Nasal cavity respiratory epithelium epithelial cell of viscerocranial mucosa (primary cell): ENCODE measurements around the gene OR7A5. TPM values are rescaled to one million over a fixed set of nuclear protein-coding genes. Genes with fewer than 3 reads are reported as not detected.

Experiments
- total RNA-seq: library from RNA; depleted of rRNA; stranded (reverse); fragments of >200 nt; gene quantifications from 2 replicates; pipeline ENCODE4 v1.2.3, GENCODE V29; 2014

The OR7A5 gene
- not detected in 2 replicates for total RNA-seq

DNA sequence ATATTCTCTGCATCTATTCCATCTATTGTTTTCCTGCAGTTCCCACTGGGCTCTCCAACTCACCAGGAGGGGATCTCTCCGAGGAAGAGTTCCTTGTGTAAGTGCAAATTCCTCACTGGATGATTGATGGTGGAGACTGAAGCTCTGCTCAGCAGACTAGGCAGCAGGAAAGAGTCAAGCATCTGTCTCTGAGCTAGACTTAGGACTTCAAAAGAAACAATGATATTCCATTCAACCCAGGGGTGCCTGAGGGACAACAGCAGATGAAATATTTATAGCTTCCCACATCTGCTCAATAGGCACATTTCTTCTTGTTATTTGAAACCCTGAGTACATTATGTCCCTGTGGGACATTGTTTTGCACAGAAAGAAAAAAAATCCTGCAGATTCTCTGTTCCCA is at the start of gene OR7A5, which contains the start of gene OR7C1:
Gene OR7A5 (minus strand): TSS at position 175 of the 400 bp plus-strand sequence. CDS start 6,944 bp downstream, outside the sequence.
Gene OR7C1 (minus strand): TSS at position 175 of the 400 bp plus-strand sequence. CDS start 35,049 bp downstream, outside the sequence.

DNA sequence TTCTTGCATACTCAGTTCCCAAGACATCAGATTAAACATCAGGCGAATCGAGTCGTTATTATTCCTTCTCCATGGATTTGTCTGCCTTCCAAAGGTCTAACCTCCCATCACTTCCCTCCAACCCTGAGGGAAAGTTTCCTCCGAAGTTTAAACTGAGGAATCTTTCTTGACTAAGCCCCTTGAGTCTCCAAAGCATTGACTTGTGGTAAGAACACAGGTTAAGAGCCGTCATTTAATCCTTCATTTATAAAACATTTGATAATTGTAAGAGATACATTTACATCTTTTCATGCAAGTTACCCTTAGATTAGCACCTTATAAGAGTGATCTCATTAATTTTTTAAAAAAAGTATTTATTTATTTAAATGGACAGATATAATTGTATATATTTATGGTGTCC is 13.8 kb upstream of the OR7A5 start, which contains the start of gene OR7A10:
Gene OR7A10 (minus strand): TSS at position 101 of the 400 bp plus-strand sequence. CDS start 7,045 bp downstream, outside the sequence.

DNA sequence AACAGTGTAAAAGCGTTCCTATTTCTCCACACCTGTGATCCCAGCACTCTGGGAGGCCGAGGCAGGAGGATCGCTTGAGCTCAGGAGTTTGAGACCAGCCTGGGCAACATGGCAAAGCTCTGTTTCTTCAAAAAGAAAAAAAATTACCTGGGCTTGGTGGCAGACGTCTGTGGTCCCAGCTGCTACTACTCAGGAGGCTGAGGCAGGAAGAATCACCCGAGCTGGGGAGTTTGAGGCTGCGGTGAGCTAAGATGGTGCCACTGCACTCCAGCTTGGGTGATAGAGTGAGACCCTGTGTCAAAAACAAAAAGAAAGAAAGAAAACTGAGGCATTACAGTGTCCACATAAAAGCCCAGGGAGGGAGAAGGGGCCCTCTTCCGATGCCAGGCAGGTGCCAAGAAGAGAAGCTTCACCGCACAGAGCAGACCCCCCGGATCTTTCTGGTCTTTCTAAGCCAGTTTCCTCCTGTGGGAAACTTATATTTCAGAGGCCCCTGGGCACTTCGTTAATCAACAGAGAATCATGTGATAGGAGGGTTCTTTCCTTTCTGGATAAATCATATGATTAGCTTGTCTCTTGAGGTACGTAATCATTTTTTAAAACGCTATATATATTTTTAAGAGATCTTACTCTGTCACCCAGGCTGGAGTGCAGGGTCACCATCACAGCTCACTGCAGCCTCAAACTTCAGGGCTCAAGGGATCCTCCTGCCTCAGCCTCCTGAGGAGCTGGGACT is 56.7 kb downstream of the OR7A5 start, which contains the start of gene ADGRE2:
Gene ADGRE2 (minus strand): TSS at position 451 of the 736 bp plus-strand sequence. CDS start 1,804 bp downstream, outside the sequence.

Other genes with a start within 250 kb of the OR7A5 start
- not detected in 2 replicates for gene ADGRE3, start 160.3 kb downstream of the OR7A5 start, total RNA-seq
- 12.2 and 12.3 TPM in 2 replicates for gene ZNF333, start 145.1 kb downstream of the OR7A5 start, total RNA-seq
- 0.71 and 1.0 TPM in 2 replicates for gene ADGRE2, start 56.6 kb downstream of the OR7A5 start, total RNA-seq
- gene OR7C1, start within 50 bp of the OR7A5 start, total RNA-seq = not detected in 2 replicates
- not detected in 2 replicates for gene OR7A10, start 13.7 kb upstream of the OR7A5 start, total RNA-seq
- not detected in 2 replicates for gene OR7A17, start 50.9 kb upstream of the OR7A5 start, total RNA-seq
- gene OR7C2, start 106.3 kb upstream of the OR7A5 start, total RNA-seq = not detected in 2 replicates
- gene SLC1A6, start 144.7 kb upstream of the OR7A5 start, total RNA-seq = under 0.01 TPM in 1 of 2 replicates, not detected in the other
- under 0.01 TPM in 2 replicates for gene CASP14, start 214.3 kb upstream of the OR7A5 start, total RNA-seq
- not detected in 2 replicates for gene OR1I1, start 247.0 kb upstream of the OR7A5 start, total RNA-seq